ENCODE measurements around the gene MTUS2. TPM values are rescaled to one million over a fixed set of nuclear protein-coding genes. Genes with fewer than 3 reads are reported as not detected.

The MTUS2 gene
- total RNA-seq, 1 donor = 0.10 TPM

GRCh38 chr13:29260684-29261083, 440.5 kb downstream of the MTUS2 start:
- H3K9me3 ChIP-seq (ENCODE audit: low read depth, low read length) = no peaks in the 10 kb centered on the region
- H3K27me3 ChIP-seq (ENCODE audit: insufficient read depth, low read length) = no peaks in the 10 kb centered on the region
- no peaks in the 10 kb centered on the region for H3K4me1 ChIP-seq (ENCODE audit: insufficient read depth, low read length)
- no peak overlapping the region for H3K4me3 ChIP-seq (ENCODE audit: low read length)

GRCh38 chr13:29266261-29266660, 446.1 kb downstream of the MTUS2 start:
- Histone ChIP-seq H3K27me3 (ENCODE audit: insufficient read depth, low read length) (no peaks in the 10 kb centered on the region), H3K4me1 (ENCODE audit: insufficient read depth, low read length) (no peaks in the 10 kb centered on the region), H3K9me3 (ENCODE audit: low read depth, low read length) (no peaks in the 10 kb centered on the region), H3K4me3 (ENCODE audit: low read length) (no peak overlapping the region)

- Histone ChIP-seq H3K4me1 (ENCODE audit: insufficient read depth, low read length) (no peaks in the 10 kb centered on the region), H3K27me3 (ENCODE audit: insufficient read depth, low read length) (no peaks in the 10 kb centered on the region), H3K4me3 (ENCODE audit: low read length) (no peak overlapping the region), H3K9me3 (ENCODE audit: low read depth, low read length) (no peaks in the 10 kb centered on the region)
Observed at GRCh38 chr13:29266756-29267733, 446.9 kb downstream of the MTUS2 start.

GRCh38 chr13:29270271-29270985, 450.3 kb downstream of the MTUS2 start:
- Histone ChIP-seq H3K9me3 (ENCODE audit: low read depth, low read length) (no peaks in the 10 kb centered on the region), H3K4me1 (ENCODE audit: insufficient read depth, low read length) (no peaks in the 10 kb centered on the region), H3K27me3 (ENCODE audit: insufficient read depth, low read length) (no peaks in the 10 kb centered on the region), H3K4me3 (ENCODE audit: low read length) (no peak overlapping the region)

- no peaks in the 10 kb centered on the region for H3K9me3 ChIP-seq (ENCODE audit: low read depth, low read length)
Observed at GRCh38 chr13:29271606-29272005, 451.5 kb downstream of the MTUS2 start.

GRCh38 chr13:29279356-29280254, 459.5 kb downstream of the MTUS2 start:
- no peaks in the 10 kb centered on the region for H3K27me3 ChIP-seq (ENCODE audit: insufficient read depth, low read length)
- H3K4me3 ChIP-seq (ENCODE audit: low read length) = no peak overlapping the region
- H3K9me3 ChIP-seq (ENCODE audit: low read depth, low read length) = no peaks in the 10 kb centered on the region
- H3K4me1 ChIP-seq (ENCODE audit: insufficient read depth, low read length) = no peaks in the 10 kb centered on the region

More at GRCh38 chr13:29271606-29272005, 451.5 kb downstream of the MTUS2 start:
- H3K27me3 ChIP-seq (ENCODE audit: insufficient read depth, low read length) = no peaks in the 10 kb centered on the region
- no peak overlapping the region for H3K4me3 ChIP-seq (ENCODE audit: low read length)
- no peaks in the 10 kb centered on the region for H3K4me1 ChIP-seq (ENCODE audit: insufficient read depth, low read length)

GRCh38 chr13:29281932-29282495, 461.9 kb downstream of the MTUS2 start:
- Histone ChIP-seq H3K4me3 (ENCODE audit: low read length) (no peak overlapping the region), H3K27me3 (ENCODE audit: insufficient read depth, low read length) (no peaks in the 10 kb centered on the region), H3K9me3 (ENCODE audit: low read depth, low read length) (no peaks in the 10 kb centered on the region), H3K4me1 (ENCODE audit: insufficient read depth, low read length) (no peaks in the 10 kb centered on the region)

- Histone ChIP-seq H3K9me3 (ENCODE audit: low read depth, low read length) (no peaks in the 10 kb centered on the region), H3K4me3 (ENCODE audit: low read length) (no peak overlapping the region), H3K4me1 (ENCODE audit: insufficient read depth, low read length) (no peaks in the 10 kb centered on the region), H3K27me3 (ENCODE audit: insufficient read depth, low read length) (no peaks in the 10 kb centered on the region)
Observed at GRCh38 chr13:29284726-29285125, 464.6 kb downstream of the MTUS2 start.

- no peaks in the 10 kb centered on the region for H3K4me1 ChIP-seq (ENCODE audit: insufficient read depth, low read length)
- H3K4me3 ChIP-seq (ENCODE audit: low read length) = no peak overlapping the region
- H3K9me3 ChIP-seq (ENCODE audit: low read depth, low read length) = no peaks in the 10 kb centered on the region
- H3K27me3 ChIP-seq (ENCODE audit: insufficient read depth, low read length) = no peaks in the 10 kb centered on the region
Observed at GRCh38 chr13:29287237-29287636, 467.1 kb downstream of the MTUS2 start.

GRCh38 chr13:29292045-29292444, 471.9 kb downstream of the MTUS2 start:
- no peak overlapping the region for H3K4me3 ChIP-seq (ENCODE audit: low read length)
- H3K4me1 ChIP-seq (ENCODE audit: insufficient read depth, low read length) = no peaks in the 10 kb centered on the region
- H3K27me3 ChIP-seq (ENCODE audit: insufficient read depth, low read length) = no peaks in the 10 kb centered on the region
- no peaks in the 10 kb centered on the region for H3K9me3 ChIP-seq (ENCODE audit: low read depth, low read length)

- Histone ChIP-seq H3K4me3 (ENCODE audit: low read length) (no peak overlapping the region), H3K4me1 (ENCODE audit: insufficient read depth, low read length) (no peaks in the 10 kb centered on the region), H3K9me3 (ENCODE audit: low read depth, low read length) (no peaks in the 10 kb centered on the region), H3K27me3 (ENCODE audit: insufficient read depth, low read length) (no peaks in the 10 kb centered on the region)
Observed at GRCh38 chr13:29294821-29295220, 474.7 kb downstream of the MTUS2 start.

GRCh38 chr13:29301027-29301426, 480.9 kb downstream of the MTUS2 start:
- no peaks in the 10 kb centered on the region for H3K27me3 ChIP-seq (ENCODE audit: insufficient read depth, low read length)
- H3K4me1 ChIP-seq (ENCODE audit: insufficient read depth, low read length) = no peaks in the 10 kb centered on the region
- no peak overlapping the region for H3K4me3 ChIP-seq (ENCODE audit: low read length)
- H3K9me3 ChIP-seq (ENCODE audit: low read depth, low read length) = peaks cover 5% of the 10 kb centered on the region

GRCh38 chr13:29304148-29304547, 484.0 kb downstream of the MTUS2 start:
- Histone ChIP-seq H3K4me3 (ENCODE audit: low read length) (no peak overlapping the region), H3K4me1 (ENCODE audit: insufficient read depth, low read length) (no peaks in the 10 kb centered on the region), H3K9me3 (ENCODE audit: low read depth, low read length) (peaks cover 5% of the 10 kb centered on the region), H3K27me3 (ENCODE audit: insufficient read depth, low read length) (no peaks in the 10 kb centered on the region)

- no peaks in the 10 kb centered on the region for H3K9me3 ChIP-seq (ENCODE audit: low read depth, low read length)
- no peaks in the 10 kb centered on the region for H3K27me3 ChIP-seq (ENCODE audit: insufficient read depth, low read length)
- H3K4me1 ChIP-seq (ENCODE audit: insufficient read depth, low read length) = no peaks in the 10 kb centered on the region
- no peak overlapping the region for H3K4me3 ChIP-seq (ENCODE audit: low read length)
Observed at GRCh38 chr13:29310806-29311205, 490.7 kb downstream of the MTUS2 start.
